Heart left ventricle (tissue), 16 donors: Measurements from ENCODE around the gene TMEM179. TPM values are rescaled to one million over a fixed set of nuclear protein-coding genes. Genes with fewer than 3 reads are reported as not detected.

ENCODE experiments used
- ATAC-seq, 4 donors: fragments of 200-7000 bp; cut with Tn5 transposase; one replicate each; pipeline ENCODE4 v1.9.1; 2020 to 2022; ENCODE audit warnings: moderate library complexity in 4 of 4, mild to moderate bottlenecking in 3 of 4, moderate number of reproducible peaks in 1 of 4
- DNase-seq, 5 donors: peaks; one replicate each; pipeline ENCODE4 v3.0.0-alpha.2; 2020
- H3K27ac ChIP-seq, 12 donors: fragments of 200-600 bp; sonication (generic) in 4 of 12; one replicate each; pipeline versions ENCODE4 v1.5.0 to v1.8.0; 2016 to 2022; ENCODE audit warnings: mild to moderate bottlenecking in 2 of 12
- H3K27me3 ChIP-seq, 9 donors: fragments of 200-600 bp; sonication (generic) in 2 of 9; one replicate each; pipeline versions ENCODE4 v1.5.1 to v1.8.0; 2016 to 2022; ENCODE audit warnings: mild to moderate bottlenecking in 3 of 9
- H3K36me3 ChIP-seq, 9 donors: fragments of 200-600 bp; sonication (generic) in 2 of 9; one replicate each; pipeline versions ENCODE4 v1.5.0 to v1.8.0; 2018 to 2022; ENCODE audit warnings: mild to moderate bottlenecking in 2 of 9
- H3K4me1 ChIP-seq, 12 donors: fragments of 200-600 bp; sonication (generic) in 4 of 12; one replicate each; pipeline versions ENCODE4 v1.5.0 to v1.8.0; 2016 to 2022; ENCODE audit warnings: mild to moderate bottlenecking in 3 of 12
- H3K4me3 ChIP-seq, 12 donors: fragments of 200-600 bp; sonication (generic) in 4 of 12; one replicate each; pipeline versions ENCODE4 v1.5.0 to v1.8.0; 2017 to 2022; ENCODE audit warnings: mild to moderate bottlenecking in 9 of 12, moderate library complexity in 4 of 12
- H3K9me3 ChIP-seq, 12 donors: fragments of 200-600 bp; sonication (generic) in 4 of 12; one replicate each; pipeline versions ENCODE4 v1.5.0 to v1.8.0; 2016 to 2022; ENCODE audit warnings: mild to moderate bottlenecking in 1 of 12
- POLR2A ChIP-seq, 2 donors: fragments of 450-650 bp; IDR thresholded peaks; one replicate each; pipeline ENCODE4 v1.6.1; 2017; ENCODE audit warnings: antibody characterized with exemption in 2 of 2, mild to moderate bottlenecking in 2 of 2, moderate library complexity in 2 of 2
- WGBS, 4 donors: extraction: QIAGEN DNeasy Blood & Tissue Kit in 2 of 4; methylation state at CpG; one replicate each; pipeline versions ENCODE4 v1.1.5 to v1.1.7; 2013 to 2018; 5-methylcytosine and 5-hydroxymethylcytosine counted together
- intact Hi-C, 10 donors: fragments of 100-400 bp; cut with DNase I; formaldehyde crosslinking; loops; one replicate each; pipeline versions ENCODE4 v1.11.1 to v1.14.2; 2022
- polyA plus RNA-seq, 2 donors: library from polyadenylated mRNA; stranded (reverse); fragments of 200-250 nt; gene quantifications; one replicate each; pipeline ENCODE4 v1.2.3, GENCODE V29; 2013
- total RNA-seq, 9 donors: library from RNA; depleted of rRNA in 2 of 9; stranded (reverse); fragments of >200 nt in 2 of 9; fragmentation: NEBNext Ultra II Directional in 3 of 9; extraction: Animal tissue kit (Norgen Biotek cat#: 25700) in 3 of 9; gene quantifications; one replicate each; pipeline versions ENCODE4 v1.1.0 to v1.2.4, GENCODE V29; 2016 to 2023
- TF ChIP-seq, protein P1 (sequence below), 12 donors: fragments of 200-600 bp; sonication (generic) in 4 of 12; IDR thresholded peaks; one replicate each; pipeline versions ENCODE4 v1.5.0 to v1.8.0; 2018 to 2022; ENCODE audit warnings: antibody characterized with exemption in 12 of 12, mild to moderate bottlenecking in 5 of 12
- donor health status: ischemic (EF 13 %, LVEDD 7.1; RV severe dilation, severe dysfunction).
- donor health status: healthy with polysubstance abuse.
- donor health status: DM: no; HTN: yes; CAD: no.
- donor health status: DM: no; HTN: no; CAD: no.
- donor health status: ischemic (EF 25% LVEDD 6.9; RV normal size, moderate dysfunction).
- donor health status: ischemic (EF 25% LVEDD 5.7; RV mildly dilated, moderate dysfunction).
- donor health status: healthy.
- donor health status: DM: yes; HTN: yes; CAD: no.
- donor health status: ischemic (EF 35%, LVEDD 5.7; RV mildly dilated, moderate dysfunction).
- donor health status: nonischemic (EF 11% LVEDD 7.7; RV severe dilation, severe dysfunction).
- donor health status: DM: yes; HTN: yes; CAD: no.
- donor health status: PGD.
- donor health status: ischemic (EF 29% LVEDD 5.4; RV normal size, mild dysfunction).
- donor health status: nonischemic (EF 23%, LVEDD 6.1; RV moderate dilation, normal function).

TMEM179 gene
- total and polyA plus RNA-seq, 11 donors = 0.15 to 1.1 (median 0.40) TPM; not detected in 4

DNA sequence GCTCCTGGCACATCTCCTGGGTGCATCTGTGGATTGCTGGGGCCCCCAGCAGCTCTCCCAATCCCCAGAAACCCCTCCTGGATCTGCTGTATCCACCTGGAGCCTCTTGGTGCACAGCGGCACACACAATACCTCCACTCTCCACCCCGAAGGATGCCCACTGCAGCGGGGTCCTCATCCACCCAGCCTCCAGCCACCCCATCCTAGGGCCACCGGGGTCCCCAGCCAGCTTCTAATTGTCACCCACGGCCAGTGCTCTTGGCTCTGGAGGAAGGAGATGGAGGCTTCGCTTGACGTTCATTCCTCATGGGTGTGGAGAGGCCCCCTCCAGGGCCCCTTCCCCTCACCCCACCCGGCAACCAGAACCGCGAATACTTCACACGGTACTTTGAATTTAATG lies 31.6 kb upstream of the TMEM179 start:
- intact Hi-C loops = loop anchor here in 8 of 10 donors (5.0 to 10.0 kb wide), 7 partner anchors 69 to 561 kb away; partner anchors contain the start of gene KIF26A (in 3 of the 8)
- Histone ChIP-seq H3K27me3 (peaks cover 0 to 42% (median 7%) of the 10 kb centered on the region in 9 donors), H3K4me1 (peaks cover 0 to 7% (median 0%) of the 10 kb centered on the region in 12 donors), H3K27ac (no peak overlapping the region), H3K4me3 (no peak overlapping the region), H3K36me3 (no peaks in the 10 kb centered on the region), H3K9me3 (no peaks in the 10 kb centered on the region)
- DNase-seq = no peak
- ATAC-seq = no peak
- WGBS, 4 donors = 83 to 89% (median 87%) methylated on average over 10 to 11 of the region's 11 CpGs
- TF ChIP-seq, protein P1, sequence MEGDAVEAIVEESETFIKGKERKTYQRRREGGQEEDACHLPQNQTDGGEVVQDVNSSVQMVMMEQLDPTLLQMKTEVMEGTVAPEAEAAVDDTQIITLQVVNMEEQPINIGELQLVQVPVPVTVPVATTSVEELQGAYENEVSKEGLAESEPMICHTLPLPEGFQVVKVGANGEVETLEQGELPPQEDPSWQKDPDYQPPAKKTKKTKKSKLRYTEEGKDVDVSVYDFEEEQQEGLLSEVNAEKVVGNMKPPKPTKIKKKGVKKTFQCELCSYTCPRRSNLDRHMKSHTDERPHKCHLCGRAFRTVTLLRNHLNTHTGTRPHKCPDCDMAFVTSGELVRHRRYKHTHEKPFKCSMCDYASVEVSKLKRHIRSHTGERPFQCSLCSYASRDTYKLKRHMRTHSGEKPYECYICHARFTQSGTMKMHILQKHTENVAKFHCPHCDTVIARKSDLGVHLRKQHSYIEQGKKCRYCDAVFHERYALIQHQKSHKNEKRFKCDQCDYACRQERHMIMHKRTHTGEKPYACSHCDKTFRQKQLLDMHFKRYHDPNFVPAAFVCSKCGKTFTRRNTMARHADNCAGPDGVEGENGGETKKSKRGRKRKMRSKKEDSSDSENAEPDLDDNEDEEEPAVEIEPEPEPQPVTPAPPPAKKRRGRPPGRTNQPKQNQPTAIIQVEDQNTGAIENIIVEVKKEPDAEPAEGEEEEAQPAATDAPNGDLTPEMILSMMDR (IDR thresholded peaks at IDR 0.05) = no peak
- TF ChIP-seq POLR2A (IDR thresholded peaks at IDR 0.05) = no peak

DNA sequence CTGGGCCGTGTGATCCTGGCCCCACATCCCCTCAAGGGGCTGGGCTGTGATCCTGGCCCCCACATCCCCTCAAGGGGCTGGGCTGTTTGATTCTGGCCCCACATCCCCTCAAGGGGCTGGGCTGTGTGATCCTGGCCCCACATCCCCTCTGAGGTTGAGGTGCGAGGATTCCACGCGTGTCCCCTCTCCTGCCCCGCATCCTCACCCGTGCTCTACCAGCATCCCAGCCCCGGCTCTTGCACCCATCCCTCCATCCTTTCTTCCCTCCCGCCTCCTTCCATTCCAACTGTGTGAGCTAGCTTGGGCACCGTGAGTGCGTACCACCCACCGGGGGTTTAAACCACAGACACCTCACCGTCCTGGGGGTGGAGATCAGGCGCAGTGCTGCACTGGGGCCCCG lies 31.1 kb upstream of the TMEM179 start:
- Histone ChIP-seq H3K36me3 (no peaks in the 10 kb centered on the region), H3K4me3 (no peak overlapping the region), H3K27me3 (peaks cover 0 to 42% (median 7%) of the 10 kb centered on the region in 9 donors), H3K27ac (no peak overlapping the region), H3K9me3 (no peaks in the 10 kb centered on the region), H3K4me1 (peaks cover 0 to 7% (median 0%) of the 10 kb centered on the region in 12 donors)
- no peak for ATAC-seq
- no peak for DNase-seq
- no peak for TF ChIP-seq POLR2A (IDR thresholded peaks at IDR 0.05)
- TF ChIP-seq, protein P1 (IDR thresholded peaks at IDR 0.05) = no peak
- intact Hi-C loops = loop anchor here in 8 of 10 donors (5.0 to 10.0 kb wide), 7 partner anchors 68 to 561 kb away; partner anchors contain the start of gene KIF26A (in 3 of the 8)
- WGBS, 4 donors = 85 to 92% (median 88%) methylated on average over 13 to 14 of the region's 14 CpGs

DNA sequence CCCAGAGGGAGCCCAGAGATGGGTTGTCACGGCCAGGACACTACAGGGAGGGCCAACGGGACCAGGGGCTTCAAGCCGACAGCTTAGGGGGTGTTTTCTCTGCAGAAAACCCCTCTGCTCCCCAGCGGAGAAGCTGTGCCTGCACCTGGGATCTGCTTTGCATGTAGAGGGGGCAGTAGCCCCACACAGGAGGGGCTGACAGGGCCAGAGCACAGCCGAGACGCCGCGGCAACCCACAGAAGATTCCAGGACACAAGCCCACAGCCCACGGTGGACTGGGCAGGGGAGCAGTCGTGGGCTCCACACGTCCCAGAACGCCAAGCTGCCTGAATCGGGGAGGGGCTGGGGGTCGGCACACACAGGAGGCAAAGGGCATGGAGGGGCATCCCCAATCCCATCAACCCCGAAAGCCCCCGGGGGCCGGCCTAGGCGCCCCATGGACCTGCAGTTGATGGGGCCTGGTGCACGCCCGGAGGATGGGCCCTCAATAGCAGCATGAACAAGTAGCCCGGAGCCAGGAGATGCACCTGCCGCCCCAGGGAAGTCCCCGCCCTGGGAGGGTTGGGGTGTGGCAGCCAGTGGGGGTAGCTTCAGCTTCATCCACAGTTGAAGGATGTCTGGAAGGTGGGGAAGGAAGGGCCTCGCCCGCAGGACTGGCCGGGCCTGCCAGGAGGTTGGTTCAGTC lies 30.5 kb upstream of the TMEM179 start:
- Histone ChIP-seq H3K36me3 (no peaks in the 10 kb centered on the region), H3K4me1 (peaks cover 0 to 4% (median 0%) of the 10 kb centered on the region in 12 donors), H3K27ac (no peak overlapping the region), H3K9me3 (no peaks in the 10 kb centered on the region), H3K4me3 (no peak overlapping the region), H3K27me3 (peaks cover 0 to 42% (median 7%) of the 10 kb centered on the region in 9 donors)
- ATAC-seq (peak in 1 of 4 donors; percentile 7), DNase-seq (no peak)
- TF ChIP-seq, protein P1 (IDR thresholded peaks at IDR 0.05) = no peak
- no peak for TF ChIP-seq POLR2A (IDR thresholded peaks at IDR 0.05)
- WGBS, 4 donors = 84 to 88% (median 86%) methylated on average over 22 to 26 of the region's 26 CpGs
- intact Hi-C loops = loop anchor here in 8 of 10 donors (5.0 to 10.0 kb wide), 7 partner anchors 68 to 560 kb away; partner anchors contain the start of gene KIF26A (in 3 of the 8)

DNA sequence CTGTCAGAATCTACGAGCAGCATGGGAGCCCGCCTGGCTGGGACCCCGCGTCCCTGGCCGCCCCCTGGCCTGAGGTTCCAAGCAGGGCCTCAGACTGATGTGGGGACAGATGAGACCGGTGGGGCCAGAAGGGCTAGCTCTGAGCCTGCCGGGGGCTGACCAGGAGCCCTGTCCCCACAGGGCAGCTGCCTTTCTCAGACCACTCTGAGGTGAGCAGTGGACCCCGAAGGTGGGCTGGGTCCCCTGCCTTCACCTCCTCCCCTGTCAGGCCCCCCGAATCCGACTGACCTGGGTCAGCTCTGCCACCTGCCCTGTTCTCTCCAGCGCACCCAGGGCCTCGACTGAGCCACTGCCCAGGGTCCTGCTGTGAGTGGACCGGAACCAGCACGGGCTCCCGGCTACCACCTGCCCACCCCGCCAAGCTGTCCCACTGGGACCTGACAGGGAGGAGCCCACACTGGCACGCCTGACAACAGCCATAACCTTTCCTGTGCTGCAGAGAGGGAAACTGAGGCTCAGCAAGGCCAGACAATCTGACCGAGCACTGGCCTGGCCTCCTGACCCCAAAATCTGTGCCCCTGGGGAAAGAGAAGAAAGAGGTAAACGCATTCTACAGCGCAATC lies 29.7 kb upstream of the TMEM179 start:
- no peak overlapping the region for H3K27ac ChIP-seq
- ATAC-seq = no peak
- H3K36me3 ChIP-seq = no peaks in the 10 kb centered on the region
- H3K9me3 ChIP-seq = peaks cover 0 to 7% (median under 1%) of the 10 kb centered on the region in 12 donors
- WGBS, 4 donors = 84 to 91% (median 87%) methylated on average over 7 to 20 of the region's 20 CpGs
- no peaks in the 10 kb centered on the region for H3K4me1 ChIP-seq
- H3K27me3 ChIP-seq = peaks cover 0 to 40% (median 7%) of the 10 kb centered on the region in 9 donors
- no peak for DNase-seq
- TF ChIP-seq, protein P1 (IDR thresholded peaks at IDR 0.05) = no peak
- no peak for TF ChIP-seq POLR2A (IDR thresholded peaks at IDR 0.05)
- intact Hi-C loops = loop anchor here in 2 of 10 donors (10.0 kb wide), 2 partner anchors 499 to 559 kb away; partner anchors contain the start of gene KIF26A (in 1 of the 2)
- no peak overlapping the region for H3K4me3 ChIP-seq
